Astrocyte (in vitro differentiated cells and primary cell): ENCODE measurements around the gene CWC27. TPM values are rescaled to one million over a fixed set of nuclear protein-coding genes. Genes with fewer than 3 reads are reported as not detected.

Experiments used
- DNase-seq: peaks from one replicate; pipeline ENCODE4 v3.0.0-alpha.2; 2010; ENCODE audit warnings: low read depth
- FAIRE-seq: peaks from 2 replicates; lab custom pipeline; 2011; peaks lifted over from hg19 to GRCh38; lab: Jason Lieb, UNC
- H2AFZ ChIP-seq: 2 replicates; pipeline ENCODE4 v1.6.0; 2012; ENCODE audit warnings: low read depth, low read length, inconsistent platforms
- H3K27ac ChIP-seq: 2 replicates; pipeline ENCODE4 v1.5.1; 2011; ENCODE audit warnings: low read depth, low read length, inconsistent platforms
- H3K27me3 ChIP-seq: 2 replicates; pipeline ENCODE4 v1.6.0; 2011; ENCODE audit warnings: low read length, inconsistent platforms; ENCODE audit not compliant: insufficient read depth
- H3K36me3 ChIP-seq: 2 replicates; pipeline ENCODE4 v1.5.1; 2011; ENCODE audit warnings: low read length, inconsistent platforms; ENCODE audit not compliant: insufficient read depth
- H3K4me1 ChIP-seq: 2 replicates; pipeline ENCODE4 v1.5.1; 2011; ENCODE audit warnings: low read length, inconsistent platforms; ENCODE audit not compliant: insufficient read depth
- H3K4me2 ChIP-seq: 2 replicates; pipeline ENCODE4 v1.6.0; 2012; ENCODE audit warnings: low read length, inconsistent platforms
- H3K4me3 ChIP-seq: 2 replicates; pipeline ENCODE4 v1.5.1; 2011; ENCODE audit warnings: low read depth, mild to moderate bottlenecking, low read length, inconsistent platforms; ENCODE audit not compliant: insufficient read depth
- H3K79me2 ChIP-seq: 2 replicates; pipeline ENCODE4 v1.6.0; 2012; ENCODE audit warnings: mild to moderate bottlenecking, low read length, inconsistent platforms; ENCODE audit not compliant: insufficient read depth
- H3K9ac ChIP-seq: 2 replicates; pipeline ENCODE4 v1.6.0; 2012; ENCODE audit warnings: mild to moderate bottlenecking, low read length, inconsistent platforms
- H3K9me3 ChIP-seq: 2 replicates; pipeline ENCODE4 v1.5.1; 2012; ENCODE audit warnings: low read depth, mild to moderate bottlenecking, low read length, inconsistent platforms; ENCODE audit not compliant: insufficient read depth
- H4K20me1 ChIP-seq: 2 replicates; pipeline ENCODE4 v1.6.0; 2012; ENCODE audit warnings: low read length, inconsistent platforms; ENCODE audit not compliant: insufficient read depth
- H3K27ac Mint-ChIP-seq: one replicate; pipeline ENCODE4 v1.8.0; 2021; ENCODE audit warnings: mild to moderate bottlenecking, mixed read lengths; ENCODE audit not compliant: unreplicated experiment
- H3K27me3 Mint-ChIP-seq: one replicate; pipeline ENCODE4 v1.8.0; 2021; ENCODE audit warnings: low read depth, mixed read lengths; ENCODE audit not compliant: unreplicated experiment
- H3K36me3 Mint-ChIP-seq: one replicate; pipeline ENCODE4 v1.8.0; 2021; ENCODE audit warnings: low read depth, mixed read lengths; ENCODE audit not compliant: unreplicated experiment
- H3K4me1 Mint-ChIP-seq: one replicate; pipeline ENCODE4 v1.8.0; 2021; ENCODE audit warnings: low read depth, mixed read lengths; ENCODE audit not compliant: unreplicated experiment
- H3K4me3 Mint-ChIP-seq: one replicate; pipeline ENCODE4 v1.8.0; 2021; ENCODE audit warnings: mild to moderate bottlenecking, moderate library complexity, mixed read lengths; ENCODE audit not compliant: unreplicated experiment
- H3K9me3 Mint-ChIP-seq: one replicate; pipeline ENCODE4 v1.8.0; 2021; ENCODE audit warnings: mild to moderate bottlenecking, mixed read lengths; ENCODE audit not compliant: unreplicated experiment
- EZH2 ChIP-seq: IDR thresholded peaks from 2 replicates; pipeline ENCODE4 v1.6.1; 2012; ENCODE audit warnings: mild to moderate bottlenecking, low read length, inconsistent platforms; ENCODE audit not compliant: insufficient read depth
- total RNA-seq: library from RNA; stranded (reverse); gene quantifications from 2 replicates; pipeline ENCODE4 v1.2.1, GENCODE V29; 2021
- TF ChIP-seq, protein P1 (sequence below): IDR thresholded peaks from 2 replicates; pipeline ENCODE4 v1.5.1; 2011; ENCODE audit warnings: low read depth, mild to moderate bottlenecking, inconsistent platforms, low read length, moderate library complexity; ENCODE audit not compliant: insufficient read depth

Gene CWC27
- total RNA-seq, 1 donor from 2014 or later = 25.7 TPM

DNA sequence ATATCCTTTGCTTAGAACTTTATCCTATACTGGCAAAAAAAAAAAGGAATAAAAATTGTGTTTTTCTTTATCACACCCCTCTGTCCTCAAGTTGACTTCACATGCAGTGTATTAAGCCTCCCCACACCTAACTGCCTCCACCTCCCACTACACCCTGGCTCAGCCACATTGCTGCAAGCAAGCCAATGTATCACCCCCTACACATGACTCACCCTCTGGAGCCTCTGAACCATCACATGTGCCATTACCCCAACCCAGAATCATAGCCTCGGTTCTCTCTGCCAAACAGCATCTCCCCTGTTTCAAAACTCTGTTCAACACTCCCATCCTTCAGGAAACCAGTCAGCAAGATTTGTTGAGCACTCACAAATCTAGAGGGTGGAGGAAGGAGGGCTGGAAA, 209.0 kb downstream of the CWC27 start:
- Histone ChIP-seq H3K4me1 (peaks cover 3% of the 10 kb centered on the region), H3K27ac (no peak overlapping the region), H3K27me3 (no peaks in the 10 kb centered on the region), H3K4me3 (no peak overlapping the region), H3K9ac (no peak overlapping the region), H4K20me1 (no peaks in the 10 kb centered on the region), H2AFZ (no peak overlapping the region), H3K4me2 (no peak overlapping the region), H3K36me3 (no peaks in the 10 kb centered on the region), H3K79me2 (no peaks in the 10 kb centered on the region), H3K9me3 (no peaks in the 10 kb centered on the region)
- DNase-seq = peak; percentile 17
- Mint-ChIP-seq H3K9me3 (no peaks in the 10 kb centered on the region), H3K27me3 (no peaks in the 10 kb centered on the region), H3K27ac (no peak overlapping the region), H3K36me3 (peaks cover 12% of the 10 kb centered on the region), H3K4me1 (peaks cover 10% of the 10 kb centered on the region), H3K4me3 (no peak overlapping the region)
- FAIRE-seq = no peak
- TF ChIP-seq, protein P1, sequence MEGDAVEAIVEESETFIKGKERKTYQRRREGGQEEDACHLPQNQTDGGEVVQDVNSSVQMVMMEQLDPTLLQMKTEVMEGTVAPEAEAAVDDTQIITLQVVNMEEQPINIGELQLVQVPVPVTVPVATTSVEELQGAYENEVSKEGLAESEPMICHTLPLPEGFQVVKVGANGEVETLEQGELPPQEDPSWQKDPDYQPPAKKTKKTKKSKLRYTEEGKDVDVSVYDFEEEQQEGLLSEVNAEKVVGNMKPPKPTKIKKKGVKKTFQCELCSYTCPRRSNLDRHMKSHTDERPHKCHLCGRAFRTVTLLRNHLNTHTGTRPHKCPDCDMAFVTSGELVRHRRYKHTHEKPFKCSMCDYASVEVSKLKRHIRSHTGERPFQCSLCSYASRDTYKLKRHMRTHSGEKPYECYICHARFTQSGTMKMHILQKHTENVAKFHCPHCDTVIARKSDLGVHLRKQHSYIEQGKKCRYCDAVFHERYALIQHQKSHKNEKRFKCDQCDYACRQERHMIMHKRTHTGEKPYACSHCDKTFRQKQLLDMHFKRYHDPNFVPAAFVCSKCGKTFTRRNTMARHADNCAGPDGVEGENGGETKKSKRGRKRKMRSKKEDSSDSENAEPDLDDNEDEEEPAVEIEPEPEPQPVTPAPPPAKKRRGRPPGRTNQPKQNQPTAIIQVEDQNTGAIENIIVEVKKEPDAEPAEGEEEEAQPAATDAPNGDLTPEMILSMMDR = no peak
- TF ChIP-seq EZH2 = no peak

DNA sequence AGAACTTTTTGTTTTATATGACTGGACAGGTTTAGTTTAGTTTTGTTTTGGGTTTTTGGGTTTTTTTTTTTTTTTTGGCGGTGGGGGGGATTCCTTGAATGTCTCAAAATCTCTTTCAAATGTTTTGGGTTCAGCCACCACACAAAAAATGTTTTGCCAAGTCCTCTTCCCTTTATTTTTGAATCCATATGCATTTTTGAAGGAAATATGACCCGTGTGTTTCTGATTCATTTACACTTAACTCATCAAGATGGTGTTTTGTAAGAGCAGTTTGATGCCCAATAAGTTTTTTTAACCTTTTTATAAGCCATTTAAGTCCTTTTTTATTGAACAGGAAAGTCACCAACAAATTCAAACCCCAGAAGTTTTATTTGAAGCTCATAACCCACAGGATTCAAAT, 209.8 kb downstream of the CWC27 start:
- no peak overlapping the region for H3K27ac ChIP-seq
- H4K20me1 ChIP-seq = no peaks in the 10 kb centered on the region
- H3K9ac ChIP-seq = no peak overlapping the region
- no peak overlapping the region for H3K4me2 ChIP-seq
- no peak overlapping the region for H3K4me3 Mint-ChIP-seq
- DNase-seq (no peak), FAIRE-seq (no peak)
- H3K27ac Mint-ChIP-seq = no peak overlapping the region
- H3K9me3 Mint-ChIP-seq = no peaks in the 10 kb centered on the region
- H3K4me1 ChIP-seq = peaks cover 3% of the 10 kb centered on the region
- H3K4me1 Mint-ChIP-seq = peaks cover 5% of the 10 kb centered on the region
- no peaks in the 10 kb centered on the region for H3K27me3 Mint-ChIP-seq
- no peak overlapping the region for H2AFZ ChIP-seq
- no peaks in the 10 kb centered on the region for H3K27me3 ChIP-seq
- no peaks in the 10 kb centered on the region for H3K9me3 ChIP-seq
- no peaks in the 10 kb centered on the region for H3K36me3 ChIP-seq
- no peak overlapping the region for H3K4me3 ChIP-seq
- H3K79me2 ChIP-seq = no peaks in the 10 kb centered on the region
- TF ChIP-seq, protein P1 = no peak
- no peak for TF ChIP-seq EZH2
- peaks cover 7% of the 10 kb centered on the region for H3K36me3 Mint-ChIP-seq

DNA sequence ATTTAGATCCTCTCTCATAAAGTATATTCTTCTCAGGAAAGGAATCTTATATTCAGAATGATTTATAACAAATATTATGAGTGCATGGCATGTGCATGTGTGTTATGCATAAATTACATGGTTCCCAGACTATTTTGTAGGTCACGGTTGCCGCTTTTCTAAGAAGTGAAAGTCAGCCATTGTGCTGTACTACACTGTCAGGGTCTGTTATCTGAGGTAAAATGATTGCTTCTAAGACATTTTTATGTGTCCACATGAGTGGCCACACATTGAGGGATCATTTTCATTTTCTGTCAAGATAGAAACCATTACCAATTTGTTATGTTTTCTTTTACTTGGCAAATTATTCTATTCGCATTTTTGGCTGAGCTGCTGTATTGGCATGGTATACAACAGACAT, 210.8 kb downstream of the CWC27 start:
- Mint-ChIP-seq H3K27ac (no peak overlapping the region), H3K4me3 (no peak overlapping the region), H3K4me1 (peaks cover 3% of the 10 kb centered on the region), H3K9me3 (no peaks in the 10 kb centered on the region), H3K27me3 (no peaks in the 10 kb centered on the region), H3K36me3 (peaks cover 9% of the 10 kb centered on the region)
- Histone ChIP-seq H4K20me1 (no peaks in the 10 kb centered on the region), H3K36me3 (no peaks in the 10 kb centered on the region), H3K9me3 (no peaks in the 10 kb centered on the region), H3K4me1 (peaks cover 3% of the 10 kb centered on the region), H3K79me2 (no peaks in the 10 kb centered on the region), H3K27ac (no peak overlapping the region), H3K4me2 (no peak overlapping the region), H3K9ac (no peak overlapping the region), H2AFZ (no peak overlapping the region), H3K27me3 (no peaks in the 10 kb centered on the region), H3K4me3 (no peak overlapping the region)
- TF ChIP-seq, protein P1 = no peak
- no peak for TF ChIP-seq EZH2
- FAIRE-seq (no peak), DNase-seq (peak; percentile 2)
